K562 (cell line): ENCODE data around the gene ACHE. TPM values are rescaled to one million over a fixed set of nuclear protein-coding genes. Genes with fewer than 3 reads are reported as not detected.

Experiments
- BRD4 ChIP-seq: fragments of 200-600 bp; sonication (generic); IDR thresholded peaks from 2 replicates; pipeline ENCODE4 v1.6.1; 2017; ENCODE audit warnings: inconsistent platforms
- CAMTA2 ChIP-seq: fragments of 250-450 bp; sonication (Bioruptor Pico); conservative IDR thresholded peaks from 2 replicates; pipeline ENCODE4 v1.5.1; 2022
- CREBBP ChIP-seq: IDR thresholded peaks from one replicate; pipeline ENCODE4 v1.6.1; 2012; ENCODE audit warnings: low read depth, mild to moderate bottlenecking, control low read depth, inconsistent platforms, low read length
- GABPB1 ChIP-seq: sonication (generic); formaldehyde crosslinking; IDR thresholded peaks from 2 replicates; pipeline ENCODE4 v1.8.0; 2022; ENCODE audit warnings: mild to moderate bottlenecking, missing genetic modification reagents
- GATA2 ChIP-seq: sonication (generic); formaldehyde crosslinking; IDR thresholded peaks from 2 replicates; pipeline ENCODE4 v1.4.0; 2020; ENCODE audit warnings: mild to moderate bottlenecking, missing genetic modification reagents
- GTF2F1 ChIP-seq: IDR thresholded peaks from 2 replicates; pipeline ENCODE4 v1.6.1; 2011; ENCODE audit warnings: low read depth, low read length, improper control_type of control experiment
- KDM4B ChIP-seq, 2 experiments: fragments of 450-650 bp in 1 of 2; sonication (generic) in 1 of 2; IDR thresholded peaks; 2 replicates each; pipeline ENCODE4 v1.6.1; 2016 to 2017; ENCODE audit warnings: borderline replicate concordance in 2 of 2, antibody characterized with exemption in 1 of 2, low read depth in 1 of 2, mild to moderate bottlenecking in 1 of 2
- KDM5B ChIP-seq: fragments of 200-600 bp; sonication (generic); IDR thresholded peaks from 2 replicates; pipeline ENCODE4 v1.6.1; 2012; ENCODE audit warnings: low read depth, mild to moderate bottlenecking, moderate library complexity, low read length, control low read depth, inconsistent platforms; ENCODE audit not compliant: insufficient replicate concordance
- KLF10 ChIP-seq: fragments of 250-450 bp; sonication (Bioruptor Pico); IDR thresholded peaks from 2 replicates; pipeline ENCODE4 v1.6.1; 2021; ENCODE audit warnings: matching md5 sums
- MTA2 ChIP-seq: fragments of 450-650 bp; IDR thresholded peaks from 2 replicates; pipeline ENCODE4 v1.6.1; 2016; ENCODE audit warnings: low read depth
- POLR3A ChIP-seq: IDR thresholded peaks from 2 replicates; pipeline ENCODE4 v1.6.1; 2011; ENCODE audit warnings: borderline replicate concordance, mild to moderate bottlenecking, moderate library complexity; ENCODE audit not compliant: insufficient read length, insufficient read depth; ENCODE audit errors: extremely low read depth
- POLR3G ChIP-seq: IDR thresholded peaks from 2 replicates; pipeline ENCODE4 v1.6.1; 2011; ENCODE audit not compliant: insufficient read length, insufficient replicate concordance; ENCODE audit errors: extremely low read depth
- RBM14 ChIP-seq: fragments of 200-400 bp; formaldehyde crosslinking; IDR thresholded peaks from 2 replicates; pipeline ENCODE4 v1.6.1; 2018; ENCODE audit warnings: low read depth, mild to moderate bottlenecking, low read length, moderate library complexity, borderline replicate concordance; ENCODE audit not compliant: insufficient read depth
- REST ChIP-seq, 2 experiments: fragments of 450-650 bp; formaldehyde crosslinking in 1 of 2; IDR thresholded peaks; 2 replicates each; pipeline versions ENCODE4 v1.4.0 to v1.6.1; 2014 to 2020; ENCODE audit warnings: mild to moderate bottlenecking in 2 of 2, borderline replicate concordance in 1 of 2, low read depth in 1 of 2
- ZNF134 ChIP-seq: fragments of 250-450 bp; sonication (Bioruptor Pico); conservative IDR thresholded peaks from 2 replicates; pipeline ENCODE4 v1.4.0; 2020
- ZNF165 ChIP-seq: fragments of 250-450 bp; sonication (Bioruptor Pico); IDR thresholded peaks from 2 replicates; pipeline ENCODE4 v1.4.0; 2020; ENCODE audit warnings: borderline replicate concordance
- ZNF175 ChIP-seq: fragments of 200-800 bp; sonication (Bioruptor generic); IDR thresholded peaks from 2 replicates; pipeline ENCODE4 v1.6.1; 2016; ENCODE audit warnings: low read depth, mild to moderate bottlenecking, missing genetic modification characterization, missing compliant biosample characterization
- ZNF239 ChIP-seq: fragments of 250-450 bp; sonication (Bioruptor Pico); IDR thresholded peaks from 2 replicates; pipeline ENCODE4 v1.4.0; 2020; ENCODE audit warnings: mild to moderate bottlenecking
- ZNF561 ChIP-seq: fragments of 450-650 bp; formaldehyde crosslinking; conservative IDR thresholded peaks from 2 replicates; pipeline ENCODE4 v1.4.0; 2020; ENCODE audit warnings: mild to moderate bottlenecking, moderate library complexity
- ZNF717 ChIP-seq: fragments of 250-450 bp; sonication (Bioruptor Pico); IDR thresholded peaks from 2 replicates; pipeline ENCODE4 v1.5.0; 2021
- polyA plus RNA-seq, 8 experiments: library from polyadenylated mRNA; depleted of rRNA in 4 of 8; stranded (reverse) in 5 of 8; unstranded in 3 of 8; fragments of >200 nt; fragmentation: Nextera tagmentation in 2 of 8; fragmentation: Illumina TruSeq in 1 of 8; extraction: Ambion mirVana in 2 of 8; extraction: Trizol in 1 of 8; gene quantifications; 2 replicates each; pipeline versions ENCODE4 v1.2.1 to v1.2.3, GENCODE V29; 2011 to 2014; ENCODE audit warnings: inconsistent platforms in 1 of 8, missing spikeins in 1 of 8
- total RNA-seq, 7 experiments: library from RNA; depleted of rRNA in 6 of 7; stranded (reverse); fragments of >200 nt in 6 of 7; fragmentation: Illumina TruSeq in 2 of 7; extraction: Trizol in 2 of 7; gene quantifications; 2 replicates each; pipeline versions ENCODE4 v1.2.1 to v1.2.3, GENCODE V29; 2011 to 2021; ENCODE audit warnings: low replicate concordance in 1 of 7
- TF ChIP-seq, protein P1 (sequence below), 2 experiments: fragments of 450-650 bp in 1 of 2; sonication (generic) in 1 of 2; formaldehyde crosslinking; conservative IDR thresholded peaks; 2 replicates each; pipeline versions ENCODE4 v1.4.0 to v1.8.1; 2020 to 2022; ENCODE audit warnings: mild to moderate bottlenecking in 1 of 2, missing genetic modification reagents in 1 of 2

The ACHE gene
- total and polyA plus RNA-seq, 9 of the 15 experiments (the other 6 are each of a cell fraction or from before 2014, with no cell fraction given), result 0.04 to 8.8 (median 1.9) TPM

- TF ChIP-seq REST (IDR thresholded peaks at IDR 0.05; ENCODE audit: borderline replicate concordance) (no peak), REST (CRISPR knock-in tag; IDR thresholded peaks at IDR 0.05; ENCODE audit: low read depth) (no peak), CREBBP (no peak), RBM14 (no peak), ZNF561 (no peak), MTA2 (peak; percentile 58), POLR3A (no peak), GATA2 (no peak), KDM5B (no peak), ZNF134 (CRISPR knock-in tag) (no peak), KDM4B (IDR thresholded peaks at IDR 0.05; ENCODE audit: borderline replicate concordance in 2 of 2, low read depth in 1 of 2) (no peak), GTF2F1 (no peak), ZNF165 (CRISPR knock-in tag) (no peak), KLF10 (CRISPR knock-in tag) (no peak), GABPB1 (CRISPR knock-in tag) (no peak), BRD4 (no peak), POLR3G (no peak), ZNF239 (CRISPR knock-in tag) (no peak), CAMTA2 (CRISPR knock-in tag) (no peak), ZNF717 (CRISPR knock-in tag) (no peak), ZNF175 (CRISPR knock-in tag) (no peak)
- TF ChIP-seq, protein P1, sequence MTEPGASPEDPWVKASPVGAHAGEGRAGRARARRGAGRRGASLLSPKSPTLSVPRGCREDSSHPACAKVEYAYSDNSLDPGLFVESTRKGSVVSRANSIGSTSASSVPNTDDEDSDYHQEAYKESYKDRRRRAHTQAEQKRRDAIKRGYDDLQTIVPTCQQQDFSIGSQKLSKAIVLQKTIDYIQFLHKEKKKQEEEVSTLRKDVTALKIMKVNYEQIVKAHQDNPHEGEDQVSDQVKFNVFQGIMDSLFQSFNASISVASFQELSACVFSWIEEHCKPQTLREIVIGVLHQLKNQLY (CRISPR knock-in tag; conservative IDR thresholded peaks at IDR 0.05), result no peak
Observed at GRCh38 chr7:100840470-100841100, 55.1 kb downstream of the ACHE start (continued).
